NCI-H1694 (cell line): Measurements from ENCODE around the gene PCARE.
"Not testable (repeated sequence)": the region's sequence is repeated elsewhere in the genome, so short reads cannot be mapped to it uniquely, and the experiment has no call there.

Source experiments
- DNase-seq: peaks from one replicate; lab custom pipeline; 2025; lab: John Stamatoyannopoulos, UW

PCARE gene

DNA sequence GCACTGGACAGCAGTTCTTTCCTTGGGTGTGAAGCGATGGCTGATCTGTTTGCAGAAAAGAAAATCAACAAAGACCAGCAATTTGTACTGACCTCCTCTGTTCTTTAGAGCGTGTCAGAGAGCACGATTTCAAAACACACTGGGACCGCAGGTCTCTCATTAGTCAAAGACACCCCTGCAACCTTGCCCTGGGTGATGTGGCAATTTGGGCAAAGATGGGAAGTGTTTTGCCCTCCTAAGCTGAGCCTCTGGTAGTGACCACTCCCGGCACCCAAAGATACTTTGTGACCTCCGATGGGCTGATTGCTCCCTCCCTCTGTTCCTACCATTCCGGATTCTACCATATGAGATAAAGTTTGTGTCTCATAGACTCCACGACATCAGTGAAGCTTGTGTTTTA is 22.6 kb upstream of the PCARE start:
- no peak for DNase-seq

DNA sequence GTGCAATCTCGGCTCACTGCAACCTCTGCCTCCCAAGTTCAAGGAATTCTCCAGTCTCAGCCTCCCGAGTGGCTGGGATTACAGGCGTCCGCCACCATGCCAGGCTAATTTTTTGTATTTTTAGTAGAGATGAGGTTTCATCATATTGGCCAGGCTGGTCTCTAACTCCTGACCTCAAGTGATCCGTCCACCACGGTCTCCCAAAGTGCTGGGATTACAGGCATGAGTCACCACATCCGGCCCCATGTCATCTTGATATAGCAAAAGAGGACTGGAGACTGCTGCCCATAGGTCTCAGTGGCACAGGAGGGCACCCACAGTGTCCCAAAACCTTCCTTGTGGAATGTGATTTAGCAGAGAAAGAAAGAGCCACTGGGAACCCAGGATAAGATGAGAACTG is 16.0 kb upstream of the PCARE start:
- not testable (repeated sequence) for DNase-seq

DNA sequence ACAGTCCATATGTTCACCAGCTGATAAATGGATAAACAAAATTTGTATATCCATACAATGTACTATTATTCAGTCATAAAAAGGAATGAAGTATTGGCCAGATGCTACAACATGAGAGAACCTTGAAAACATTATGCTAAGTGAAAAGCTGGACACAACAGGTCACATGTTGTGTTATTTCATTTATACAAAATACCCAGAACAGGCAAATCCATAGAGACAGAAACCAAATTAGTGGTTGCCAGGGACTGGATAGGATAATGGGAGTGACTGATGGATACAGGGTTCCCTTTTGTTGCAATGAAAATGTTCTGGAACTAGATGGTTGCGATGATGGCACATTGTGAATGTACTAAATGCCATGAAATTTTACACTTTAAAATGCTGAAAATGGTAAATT is 10.2 kb upstream of the PCARE start:
- DNase-seq: no peak

DNA sequence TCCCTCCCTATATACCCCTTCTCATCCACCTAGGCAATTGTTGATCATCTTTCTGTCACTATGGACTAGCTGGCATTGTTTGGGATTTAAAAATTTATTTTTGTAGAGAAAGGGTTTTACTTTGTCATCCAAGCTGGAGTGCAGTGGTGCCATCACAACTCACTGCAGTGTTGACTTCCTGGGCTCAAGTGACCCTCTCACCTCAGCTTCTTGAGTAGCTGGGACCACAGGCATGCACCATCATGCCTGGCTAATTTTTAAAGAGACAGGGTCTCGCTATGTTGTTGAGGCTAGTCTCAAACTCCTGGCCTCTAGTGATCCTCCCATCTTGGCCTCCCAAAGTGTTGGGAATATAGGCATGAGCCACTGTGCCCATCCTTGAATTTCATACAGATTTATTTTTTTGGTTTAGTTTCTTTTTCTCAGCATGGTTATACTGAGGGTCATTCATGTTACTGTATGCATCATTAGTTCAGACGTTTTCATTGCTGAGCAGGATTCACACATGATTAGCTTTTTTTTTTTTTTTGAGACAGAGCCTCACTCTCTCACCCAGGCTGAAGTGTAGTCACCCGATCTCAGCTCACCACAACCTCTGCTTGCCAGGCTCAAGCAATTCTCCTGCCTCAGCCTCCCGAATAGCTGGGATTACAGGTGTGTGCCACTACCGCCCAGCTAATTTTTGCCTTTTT is 8.6 kb upstream of the PCARE start:
- DNase-seq: no peak

DNA sequence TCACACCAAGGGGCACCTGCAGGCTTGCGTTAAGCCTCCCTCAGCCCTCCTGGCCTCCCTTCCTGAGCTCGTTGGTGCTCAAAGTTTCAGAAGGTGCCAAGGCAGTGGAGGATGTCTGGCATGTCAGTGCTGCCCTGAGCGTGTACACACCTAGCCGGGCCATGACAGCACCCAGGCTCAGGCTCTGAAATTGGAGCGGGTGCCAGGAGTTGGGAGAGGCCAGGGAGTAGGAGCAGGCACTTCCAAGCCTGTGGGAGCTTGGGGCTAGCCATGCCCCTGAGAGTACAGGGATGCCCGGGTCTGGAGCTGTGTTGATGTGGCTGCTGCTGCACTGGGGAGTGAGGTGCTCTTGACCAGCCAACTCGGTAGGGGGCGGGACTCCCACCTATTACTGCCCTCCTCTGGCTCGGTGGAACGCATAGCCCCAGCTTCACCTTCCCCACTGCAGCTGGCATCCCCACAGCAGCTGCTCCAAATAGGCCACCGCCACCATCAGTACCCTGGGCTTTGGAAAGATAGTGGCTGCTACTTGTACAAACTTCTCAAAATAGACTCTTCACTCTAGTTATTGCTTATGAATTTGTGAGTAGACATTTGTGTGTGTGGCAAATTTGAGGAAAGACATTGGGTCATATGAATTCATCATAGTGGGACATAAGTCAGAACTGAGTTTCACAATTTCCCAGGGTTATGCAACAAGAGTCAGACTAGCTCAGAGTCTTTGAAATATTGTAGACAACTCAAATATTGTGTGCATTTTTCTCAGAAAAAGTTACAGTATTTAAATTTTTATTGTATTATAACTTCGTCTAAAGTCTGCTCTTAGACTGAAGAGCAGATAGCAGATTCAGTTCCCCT is 6.8 kb upstream of the PCARE start:
- DNase-seq: no peak

DNA sequence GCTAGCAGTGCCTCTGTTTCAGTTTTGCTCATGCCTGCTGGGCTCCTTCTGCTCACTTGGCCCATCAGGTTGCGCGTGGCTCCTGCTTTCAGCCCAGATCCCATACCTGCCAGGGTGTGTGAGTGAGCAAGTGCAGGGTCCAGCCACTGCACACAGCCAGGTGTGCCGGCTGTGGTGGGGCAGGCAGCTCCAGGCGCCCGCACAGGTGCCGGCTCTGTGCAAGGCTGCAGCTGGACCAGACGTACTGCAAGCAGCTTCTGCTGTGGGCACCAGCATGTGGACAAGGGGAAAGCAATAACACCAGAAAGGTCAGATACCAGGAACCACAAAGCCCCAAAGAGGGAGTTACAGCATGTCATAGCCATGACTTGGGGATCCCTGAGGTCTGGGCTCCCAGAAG is 5.6 kb upstream of the PCARE start:
- DNase-seq: no peak

DNA sequence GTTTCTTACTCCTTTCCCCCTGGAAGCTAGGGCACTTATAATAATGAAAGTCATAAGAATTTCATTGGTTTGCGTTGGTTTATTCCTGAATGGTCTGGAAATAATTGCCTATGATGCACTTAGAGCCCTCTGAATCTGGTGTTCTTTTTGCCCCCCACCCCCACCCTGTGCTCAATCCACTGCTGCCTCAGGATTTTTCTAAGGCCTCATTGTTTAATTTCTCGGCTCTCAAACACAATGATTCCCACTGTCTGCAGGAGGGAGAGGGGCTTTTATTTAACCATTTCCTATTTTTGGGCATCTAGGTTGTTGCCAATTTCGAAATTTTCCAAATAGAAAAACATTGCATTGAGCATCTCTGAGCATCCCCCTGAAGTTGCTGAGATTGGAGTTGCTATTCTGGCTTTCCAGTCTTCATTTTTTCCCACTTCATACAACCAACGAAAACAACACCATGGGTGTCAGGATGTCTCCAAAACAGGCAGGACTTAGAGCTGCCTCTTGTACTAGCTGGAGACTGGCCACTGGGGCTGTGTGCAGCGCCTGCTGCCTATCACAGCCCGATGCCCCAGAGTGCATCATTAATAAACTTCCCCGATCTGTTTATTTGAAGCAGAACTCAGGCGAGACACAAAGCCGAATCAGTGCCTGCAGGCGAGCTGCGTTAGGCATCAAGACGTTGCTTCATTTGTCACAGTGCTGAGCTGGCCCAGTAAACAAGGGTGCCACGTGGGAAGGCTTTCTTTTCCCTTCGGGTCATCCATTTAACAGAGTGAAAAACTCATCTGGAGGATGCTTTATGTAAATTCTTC is 1.8 kb upstream of the PCARE start:
- no peak for DNase-seq

DNA sequence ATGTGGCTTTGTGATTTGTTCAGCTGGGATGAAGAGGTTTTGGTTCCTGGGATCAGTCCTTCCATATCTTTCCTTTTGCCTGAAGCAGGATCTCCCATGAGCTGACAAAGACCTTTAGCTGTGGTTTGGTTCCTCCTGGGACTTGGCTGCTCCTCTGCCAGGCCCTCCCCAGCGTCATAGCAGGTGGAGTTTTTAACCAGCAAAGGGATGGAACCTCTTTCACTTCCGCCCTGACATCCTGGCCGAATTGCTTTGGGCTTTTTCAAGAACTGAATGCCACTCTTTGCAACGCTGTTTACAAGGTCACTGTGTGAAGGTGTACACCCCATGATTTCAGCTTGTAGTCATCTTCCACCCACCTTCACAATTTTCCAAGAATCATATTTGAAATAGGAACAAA is 390 bp downstream of the PCARE start:
- DNase-seq: no peak

DNA sequence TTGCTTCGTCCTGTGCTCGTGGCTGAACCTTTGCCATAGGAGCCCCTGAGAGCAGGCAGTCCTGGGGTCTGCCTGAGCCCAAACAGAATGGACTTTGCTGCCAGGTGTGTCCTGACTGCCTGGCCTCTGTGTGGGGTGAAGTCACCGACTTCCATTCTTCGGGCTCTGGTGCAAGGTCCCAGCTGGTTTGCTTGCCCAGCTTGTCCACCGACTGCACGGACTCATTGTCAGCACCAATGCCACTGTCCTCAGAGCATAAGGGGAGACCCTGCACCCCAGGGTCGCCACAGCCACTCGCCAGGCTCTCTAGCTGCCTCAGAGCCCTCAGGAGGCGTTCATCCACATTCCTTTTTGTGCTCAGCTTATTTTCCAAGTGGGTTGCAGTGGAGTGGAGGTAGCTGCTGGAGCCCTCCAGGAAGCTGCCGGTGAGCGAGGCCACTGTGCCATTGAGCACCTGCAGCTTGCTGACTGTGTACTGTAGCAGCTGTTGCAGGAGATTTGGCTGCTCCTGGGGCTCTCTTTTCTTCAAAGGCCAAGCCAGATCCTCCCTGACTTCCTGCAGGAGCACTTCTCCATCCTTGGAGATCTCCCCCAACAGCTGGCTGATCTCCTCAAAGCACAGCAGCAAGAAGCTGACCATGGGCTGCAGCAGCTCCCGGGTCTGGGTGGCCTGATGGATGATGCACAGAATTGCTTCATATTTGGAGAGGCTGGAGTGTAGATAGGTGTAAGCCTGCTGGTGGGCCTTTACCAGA is 1.2 kb downstream of the PCARE start:
- no peak for DNase-seq

DNA sequence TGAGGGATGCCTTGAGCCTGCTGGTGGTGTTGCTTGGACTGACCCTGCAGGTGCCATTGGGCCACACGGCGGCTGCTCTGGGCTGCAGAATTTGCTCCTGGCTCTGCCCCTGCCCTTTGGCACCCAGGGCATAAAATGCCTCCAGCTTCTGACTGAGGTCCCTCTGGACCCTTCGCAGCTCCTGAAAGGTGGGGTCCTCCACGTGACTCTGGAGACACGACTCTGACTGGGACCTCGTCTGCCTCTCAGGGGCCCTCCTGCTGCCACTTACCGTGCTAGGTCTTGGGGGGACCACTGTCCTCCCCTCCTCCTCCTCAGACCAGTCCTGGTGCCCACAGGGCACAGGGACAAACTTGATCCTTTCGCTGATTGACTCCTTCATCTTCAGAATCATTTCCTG is 2.1 kb downstream of the PCARE start:
- DNase-seq: no peak

DNA sequence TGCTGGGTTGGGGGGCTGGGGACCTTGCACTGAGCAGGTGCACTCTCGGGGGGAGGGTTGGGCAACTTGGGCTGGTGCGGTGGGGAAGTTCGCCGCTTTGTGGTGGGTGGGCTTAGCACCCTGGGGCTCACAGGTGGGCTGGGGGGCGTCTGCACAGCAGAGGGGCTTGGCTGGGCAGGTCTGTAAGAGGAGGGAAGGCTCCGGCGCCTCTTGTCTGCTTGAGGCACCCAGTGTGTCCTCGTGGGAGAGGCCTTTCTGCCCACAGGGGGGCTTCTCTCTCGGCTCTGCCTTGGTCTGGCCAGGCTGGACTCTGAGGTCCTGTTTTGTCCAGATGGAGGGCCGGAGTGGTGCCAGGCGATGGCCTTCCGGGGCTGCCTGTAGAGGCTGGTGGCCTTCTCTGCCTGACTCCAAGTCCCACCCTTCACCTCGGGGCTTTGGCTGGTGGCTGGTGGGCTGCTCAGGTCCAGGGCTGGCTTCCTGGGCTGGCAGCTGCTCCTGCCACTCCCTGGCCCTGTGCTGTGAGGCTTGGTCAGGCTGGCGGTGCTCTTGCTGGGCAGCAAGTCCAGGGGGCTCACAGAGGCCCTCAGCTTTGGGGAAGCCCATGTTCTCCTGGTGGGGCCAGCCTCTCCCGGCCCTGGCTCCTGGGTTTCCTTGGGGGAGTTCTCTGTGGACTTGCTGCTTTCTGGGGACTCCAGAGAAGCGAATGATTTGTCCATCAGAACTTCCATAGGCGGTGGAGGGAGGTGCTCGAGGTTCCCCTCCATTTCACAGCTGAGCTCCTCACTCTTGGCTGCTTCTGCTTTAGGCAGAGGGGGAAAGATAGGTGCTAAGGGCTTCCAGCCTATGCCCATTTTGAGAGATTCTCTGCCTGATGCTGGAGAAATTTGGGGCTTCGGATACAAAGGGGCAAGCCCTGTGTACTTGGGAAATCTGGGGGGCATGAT is 3.0 kb downstream of the PCARE start:
- no peak for DNase-seq

DNA sequence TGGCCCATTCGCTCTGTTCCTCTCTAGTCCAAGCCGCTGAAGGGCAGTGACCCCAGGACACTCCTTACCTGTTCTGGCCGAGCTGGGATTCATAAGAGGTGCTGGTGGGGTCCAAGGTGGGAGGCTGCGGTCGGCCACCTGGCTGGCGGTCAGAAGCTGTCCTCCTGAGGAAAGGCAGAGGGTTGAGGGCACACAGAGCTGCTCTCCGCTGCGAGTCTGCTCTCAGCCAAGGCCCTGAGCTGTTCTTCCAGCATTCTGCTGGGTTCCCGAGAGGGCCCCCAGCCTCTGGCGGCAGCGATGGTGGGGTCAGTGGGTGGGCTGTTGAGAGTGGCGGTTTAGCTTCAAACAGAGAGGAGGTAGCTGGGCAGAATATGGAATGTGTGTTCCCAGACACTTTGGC is 3.8 kb downstream of the PCARE start:
- no peak for DNase-seq

DNA sequence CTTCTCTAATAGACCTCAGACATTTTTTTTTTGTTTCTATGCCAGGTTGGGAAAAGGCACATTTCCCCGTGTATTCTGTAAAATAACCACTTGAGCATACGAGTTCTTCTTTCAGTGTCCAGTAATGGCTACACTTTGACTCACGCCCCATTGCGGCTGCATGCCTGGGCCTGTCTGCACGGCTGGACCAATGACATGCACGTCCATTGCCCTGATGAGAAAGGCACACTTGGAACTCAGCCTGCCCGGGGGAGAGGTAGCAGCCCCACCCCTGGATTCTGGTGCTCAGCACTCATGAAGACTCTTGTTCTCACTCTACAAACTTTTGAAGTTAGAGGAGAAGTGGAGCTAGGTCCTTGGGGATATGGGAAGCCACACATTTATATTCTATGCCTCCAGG is 5.8 kb downstream of the PCARE start:
- DNase-seq: no peak

DNA sequence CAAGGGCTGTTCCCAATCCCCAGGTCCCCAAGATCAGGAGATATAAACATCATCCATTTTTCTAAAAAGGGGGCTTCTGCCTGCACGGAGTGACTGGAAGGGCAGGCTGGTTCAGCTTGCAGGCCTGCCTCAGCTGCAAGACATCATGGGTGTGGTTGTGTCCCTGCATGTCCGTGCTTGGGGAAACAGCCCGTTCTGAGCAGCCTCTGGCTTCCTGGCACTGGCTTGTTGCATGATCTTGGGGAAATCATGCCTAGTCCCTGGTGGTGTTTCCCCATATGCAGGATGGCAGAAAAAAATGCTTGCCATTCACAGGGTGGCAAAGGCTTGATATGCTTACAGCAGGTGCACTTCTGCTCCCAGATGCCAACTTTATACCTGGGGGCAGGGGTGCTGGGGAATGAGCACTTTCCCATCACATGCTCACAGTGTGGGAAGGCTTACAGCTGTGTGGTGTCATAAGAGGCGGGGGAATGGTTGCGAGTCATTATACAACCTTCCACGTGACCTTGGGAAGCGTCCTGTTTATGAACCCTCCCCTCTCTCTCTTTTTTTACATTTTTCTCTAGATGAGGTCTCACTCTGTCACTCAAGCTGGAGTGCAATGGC is 7.2 kb downstream of the PCARE start:
- no peak for DNase-seq

DNA sequence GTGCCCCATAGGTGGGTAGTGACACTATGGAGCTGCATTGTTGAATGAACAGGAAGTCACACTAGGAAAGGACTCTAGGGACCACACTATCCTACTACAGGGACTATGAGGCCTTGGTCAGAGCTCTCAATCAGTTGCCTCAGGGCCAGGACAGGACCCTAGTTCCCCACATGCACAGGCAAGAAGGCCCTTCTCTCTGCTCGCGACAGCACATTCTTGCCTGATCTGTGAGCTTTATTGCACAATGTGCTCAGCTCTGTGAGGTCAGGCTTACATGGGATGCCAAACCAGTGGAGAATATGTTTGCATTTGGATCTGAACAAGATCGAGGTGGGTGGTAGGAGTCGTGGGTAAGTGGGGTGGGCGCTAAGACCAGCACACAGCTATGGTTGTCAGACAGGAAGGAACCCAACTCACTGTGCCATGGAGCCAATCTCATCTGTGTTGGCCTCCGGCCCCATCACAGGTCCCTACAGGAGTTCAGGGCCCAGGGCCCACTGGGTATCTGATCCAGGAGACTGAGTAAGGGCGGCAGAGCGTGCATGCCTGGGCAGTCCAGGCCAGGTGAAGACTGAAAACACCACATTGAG is 8.0 kb downstream of the PCARE start:
- DNase-seq: no peak

DNA sequence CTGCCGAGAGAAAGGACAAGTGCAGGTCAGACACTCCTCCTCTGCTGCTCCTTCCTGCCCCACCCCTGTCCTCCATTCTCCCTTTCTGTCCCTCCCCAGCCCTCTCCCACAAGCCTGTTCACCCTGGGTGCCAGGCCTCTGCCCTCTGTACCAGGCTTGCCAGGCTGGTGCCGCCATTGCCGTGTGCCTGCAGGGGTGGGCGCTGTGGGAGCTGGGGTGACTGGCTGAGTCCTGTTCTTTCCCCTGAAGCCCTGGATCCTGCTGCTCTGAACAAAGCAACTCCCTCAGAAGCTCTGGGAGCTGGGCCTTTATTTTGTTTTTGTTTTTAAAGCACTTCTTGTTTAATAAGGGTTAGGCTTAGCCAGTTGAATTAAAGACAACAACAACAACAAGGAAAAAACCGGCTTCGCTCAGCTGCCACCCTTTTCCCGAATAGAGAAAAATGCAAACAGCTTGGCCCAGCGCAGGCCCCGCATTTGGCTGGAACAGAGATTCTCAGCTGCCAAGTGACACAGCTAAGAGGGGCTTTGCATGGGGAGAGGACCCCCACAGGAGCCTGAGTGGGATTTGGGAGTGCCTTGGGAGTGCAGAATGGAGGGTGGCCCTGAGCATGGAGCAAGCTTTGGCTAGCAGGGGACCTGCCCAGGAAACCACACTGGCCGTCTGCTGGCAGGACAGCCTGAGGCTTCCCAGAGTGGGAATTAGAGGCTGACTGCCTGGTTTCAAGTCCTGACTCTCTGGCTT is 9.1 kb downstream of the PCARE start:
- DNase-seq: no peak

DNA sequence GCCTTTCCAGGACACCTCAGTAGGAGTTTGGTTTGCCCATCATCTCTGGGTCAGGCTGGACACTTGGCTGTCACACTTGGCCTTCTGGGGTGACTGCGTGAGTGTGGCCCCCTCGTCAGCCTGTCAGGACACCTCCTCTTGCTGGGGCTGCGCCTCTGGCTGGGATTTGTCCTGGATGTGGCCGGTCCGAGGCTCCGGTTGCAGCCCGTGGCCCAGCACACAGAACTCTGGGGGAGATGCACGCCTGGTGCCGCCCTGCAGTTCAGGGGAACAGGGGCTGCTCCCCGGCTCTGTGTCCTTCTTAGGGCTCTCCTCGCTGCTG is 9.6 kb downstream of the PCARE start:
- no peak for DNase-seq

DNA sequence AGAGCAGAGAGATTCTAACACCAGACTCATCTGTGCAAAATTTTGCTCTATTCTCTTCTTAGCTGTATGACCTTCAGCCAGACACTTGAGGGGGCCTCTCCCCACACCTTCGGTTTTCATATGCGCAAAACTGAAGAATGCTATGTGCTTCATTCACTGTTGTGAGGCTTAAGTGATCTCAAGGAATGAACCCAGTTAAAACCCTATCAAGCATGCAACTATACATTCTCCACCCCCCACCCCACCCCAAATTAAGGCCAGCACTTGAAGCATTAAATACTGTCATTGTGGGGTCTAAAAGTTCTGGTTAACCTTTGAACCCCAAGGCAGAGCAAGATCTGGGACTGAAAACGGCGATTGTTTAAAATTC is 10.0 kb downstream of the PCARE start:
- DNase-seq: no peak

DNA sequence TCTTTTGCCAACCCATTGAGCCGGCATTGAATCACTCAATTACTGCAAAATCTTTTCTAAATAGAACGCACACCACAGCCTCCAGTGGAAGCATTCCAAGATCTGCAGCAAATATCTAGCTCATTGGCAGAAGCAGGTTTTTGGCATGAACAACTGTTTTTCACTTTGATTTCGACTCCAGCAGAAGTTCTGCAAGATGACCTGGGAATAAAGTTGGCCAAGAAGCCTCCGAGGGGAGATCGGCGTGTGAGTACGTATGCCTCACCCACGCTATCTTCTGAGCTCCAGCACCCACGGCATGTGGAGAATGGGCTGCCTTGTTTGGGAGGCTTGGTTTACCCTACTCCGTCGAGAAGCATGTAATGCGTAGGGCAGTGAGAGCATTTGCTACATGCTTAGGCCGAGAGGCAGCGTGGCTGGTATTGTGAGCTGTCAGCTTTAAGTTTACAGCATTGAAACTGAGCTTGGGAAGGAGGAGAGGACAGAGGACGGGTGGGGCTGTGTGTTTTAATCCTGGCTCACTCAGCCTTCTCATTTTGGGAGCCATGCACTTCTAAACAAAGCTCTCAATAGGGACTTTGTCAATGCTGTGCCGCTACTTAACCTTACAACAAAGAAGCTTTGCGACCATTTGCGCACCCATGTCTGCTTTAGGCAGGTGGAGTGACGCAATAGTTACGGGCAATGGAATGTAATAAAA is 10.5 kb downstream of the PCARE start:
- DNase-seq: no peak
